NCI-H1105 treated with DMSO at 0.1 percent for 48 hours (cell line): ENCODE data around the gene P4HA2.

Source experiments
- DNase-seq: peaks from one replicate; lab custom pipeline; 2025; lab: John Stamatoyannopoulos, UW

Gene P4HA2

DNA sequence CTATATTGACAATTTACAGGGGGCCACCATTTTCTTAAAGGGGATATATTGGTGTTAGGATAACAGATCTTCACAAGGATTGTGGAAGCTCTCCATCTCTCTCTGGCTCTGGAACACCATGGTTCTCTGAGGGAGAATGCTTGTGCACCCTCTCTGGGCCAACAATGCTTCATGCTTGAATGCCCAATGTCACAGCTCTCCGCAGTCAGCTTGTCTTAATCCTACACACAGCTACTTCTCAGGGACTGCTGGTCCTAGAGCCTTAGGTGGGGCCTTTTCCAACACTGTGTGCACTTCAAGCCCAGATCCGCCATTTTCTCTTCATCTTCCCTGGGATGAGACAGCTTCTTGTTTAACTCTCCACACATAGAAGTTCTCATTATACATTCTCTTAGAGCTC, 22.9 kb upstream of the P4HA2 start:
- DNase-seq, result no peak

DNA sequence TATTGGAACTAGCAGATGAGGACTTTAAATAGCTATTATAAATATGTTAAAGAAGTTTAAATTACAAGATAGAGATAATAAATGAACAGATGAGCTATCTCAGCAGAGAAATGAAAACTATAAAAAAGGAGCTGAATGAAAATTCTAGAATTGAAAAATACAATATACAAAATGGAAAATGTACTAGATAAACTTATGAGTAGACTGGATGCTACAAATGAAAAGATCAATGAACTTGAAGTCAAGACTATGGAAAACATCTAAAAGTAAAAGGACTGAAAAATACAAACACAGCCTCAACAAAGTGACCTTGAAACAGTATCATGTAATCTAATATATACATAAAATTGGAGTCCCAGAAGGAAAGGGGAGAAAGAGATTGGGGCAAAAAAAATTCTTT, 19.2 kb upstream of the P4HA2 start:
- no peak for DNase-seq

GRCh38 chr5:132245593-132245992, 17.9 kb upstream of the P4HA2 start:
- DNase-seq, result no peak

- DNase-seq, result no peak
These were observed 15.8 kb upstream of the P4HA2 start for GRCh38 chr5:132243366-132243977.

DNA sequence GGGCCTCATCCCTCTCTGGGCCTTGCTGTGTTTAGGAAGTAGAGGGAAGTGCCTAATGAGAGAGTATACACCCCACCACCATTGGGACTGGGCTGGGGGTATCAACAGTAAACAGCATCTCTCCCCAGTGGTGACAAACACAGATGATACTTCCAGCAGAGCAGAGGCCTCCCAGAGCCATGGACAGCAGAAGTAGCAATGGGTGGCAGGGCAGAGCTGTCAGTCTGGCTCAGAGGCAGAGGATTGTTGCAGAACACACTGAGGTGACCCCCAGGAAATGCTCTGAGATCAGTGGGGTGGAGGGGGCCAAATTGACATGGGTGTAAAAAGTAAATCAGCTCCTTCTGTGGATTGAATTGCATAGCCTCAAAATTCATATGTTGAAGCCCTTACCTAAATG, 12.1 kb upstream of the P4HA2 start:
- DNase-seq, result no peak

GRCh38 chr5:132238901-132239500, 11.3 kb upstream of the P4HA2 start:
- DNase-seq, result no peak

DNA sequence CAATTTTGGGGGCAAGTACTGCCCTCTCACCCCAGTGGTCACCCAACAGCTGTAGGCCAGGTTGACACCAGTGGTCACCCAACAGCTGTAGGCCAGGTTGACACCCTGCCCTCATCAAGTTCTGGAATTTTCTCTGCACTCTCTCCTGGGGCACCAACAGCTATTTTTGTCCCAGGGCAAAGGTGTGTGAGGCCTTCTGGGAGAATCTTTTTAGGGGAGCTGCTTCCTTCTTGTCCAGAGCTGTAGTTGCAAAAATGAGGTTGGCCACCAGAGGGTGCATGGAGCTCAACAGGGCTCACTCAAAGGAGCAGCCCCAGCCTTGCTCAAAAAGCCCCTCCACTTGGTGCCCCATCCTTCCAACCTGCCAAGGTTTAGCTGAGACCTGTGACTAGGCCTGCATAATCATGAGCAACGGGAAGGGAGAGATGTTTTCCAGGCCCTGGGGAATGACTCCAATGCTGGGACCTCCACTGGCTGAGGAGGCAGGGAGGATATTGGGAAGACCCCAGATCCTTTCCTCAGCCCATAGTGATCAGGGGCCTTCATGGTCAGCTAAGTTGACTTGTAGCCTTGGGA, 10.6 kb upstream of the P4HA2 start:
- peak; percentile 7 for DNase-seq

DNA sequence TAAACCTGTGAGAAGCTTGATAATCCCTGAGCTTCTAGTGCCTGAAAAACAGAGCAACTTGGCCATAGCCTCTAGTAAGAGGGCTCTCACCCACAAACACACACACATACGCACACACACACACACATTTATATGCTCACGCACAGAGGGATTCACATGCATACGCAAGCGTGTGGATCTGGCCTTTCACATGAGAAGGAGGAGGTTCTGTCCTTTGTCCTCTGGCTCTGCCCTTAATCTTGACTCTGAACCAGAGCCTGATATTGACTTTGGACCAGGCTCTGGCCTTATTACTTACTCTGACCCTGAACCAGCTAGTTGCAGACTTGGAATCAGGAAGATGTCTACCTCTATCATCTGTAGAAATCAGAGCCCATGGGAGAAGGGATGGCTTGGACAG, 10.0 kb upstream of the P4HA2 start:
- DNase-seq, result no peak

DNA sequence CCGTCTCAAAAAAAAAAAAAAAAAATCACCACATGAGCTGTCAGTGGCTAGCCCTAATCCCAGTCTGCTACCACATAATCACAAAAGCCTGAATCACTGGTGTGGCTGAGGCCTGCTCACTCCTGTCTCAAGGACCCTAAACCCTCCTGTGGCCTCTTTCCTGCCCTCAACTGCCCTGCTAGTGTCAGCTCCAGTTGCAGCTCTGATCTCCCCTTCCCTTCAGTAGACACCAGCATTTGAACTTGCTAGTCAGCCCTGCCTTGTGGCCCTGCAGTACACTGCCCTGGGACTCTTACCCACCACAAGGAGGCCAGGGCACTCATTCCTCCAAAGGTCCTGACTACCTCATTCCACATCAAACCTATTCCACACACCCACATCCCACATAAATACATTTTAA, 9.5 kb upstream of the P4HA2 start:
- no peak for DNase-seq

DNA sequence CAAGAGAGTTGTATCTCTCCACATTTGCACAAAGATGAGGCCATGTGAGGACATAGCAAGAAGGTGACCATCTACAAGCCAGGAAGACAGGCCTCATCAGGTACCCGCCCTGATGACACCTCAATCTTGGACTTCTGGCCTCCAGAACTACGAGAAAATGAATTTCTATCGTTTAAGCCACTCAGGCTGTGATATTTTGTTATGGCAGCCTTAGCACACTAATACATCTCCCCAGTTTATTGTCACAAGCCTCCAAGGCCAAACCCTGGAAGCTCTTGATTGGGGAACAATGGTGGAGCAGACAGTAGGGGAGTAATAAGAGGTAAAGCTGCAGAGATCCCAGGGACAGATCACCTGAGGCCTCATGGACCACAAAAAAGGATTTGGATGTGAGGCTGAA, 7.7 kb upstream of the P4HA2 start:
- no peak for DNase-seq

GRCh38 chr5:132234684-132235062, 7.0 kb upstream of the P4HA2 start:
- no peak for DNase-seq

DNA sequence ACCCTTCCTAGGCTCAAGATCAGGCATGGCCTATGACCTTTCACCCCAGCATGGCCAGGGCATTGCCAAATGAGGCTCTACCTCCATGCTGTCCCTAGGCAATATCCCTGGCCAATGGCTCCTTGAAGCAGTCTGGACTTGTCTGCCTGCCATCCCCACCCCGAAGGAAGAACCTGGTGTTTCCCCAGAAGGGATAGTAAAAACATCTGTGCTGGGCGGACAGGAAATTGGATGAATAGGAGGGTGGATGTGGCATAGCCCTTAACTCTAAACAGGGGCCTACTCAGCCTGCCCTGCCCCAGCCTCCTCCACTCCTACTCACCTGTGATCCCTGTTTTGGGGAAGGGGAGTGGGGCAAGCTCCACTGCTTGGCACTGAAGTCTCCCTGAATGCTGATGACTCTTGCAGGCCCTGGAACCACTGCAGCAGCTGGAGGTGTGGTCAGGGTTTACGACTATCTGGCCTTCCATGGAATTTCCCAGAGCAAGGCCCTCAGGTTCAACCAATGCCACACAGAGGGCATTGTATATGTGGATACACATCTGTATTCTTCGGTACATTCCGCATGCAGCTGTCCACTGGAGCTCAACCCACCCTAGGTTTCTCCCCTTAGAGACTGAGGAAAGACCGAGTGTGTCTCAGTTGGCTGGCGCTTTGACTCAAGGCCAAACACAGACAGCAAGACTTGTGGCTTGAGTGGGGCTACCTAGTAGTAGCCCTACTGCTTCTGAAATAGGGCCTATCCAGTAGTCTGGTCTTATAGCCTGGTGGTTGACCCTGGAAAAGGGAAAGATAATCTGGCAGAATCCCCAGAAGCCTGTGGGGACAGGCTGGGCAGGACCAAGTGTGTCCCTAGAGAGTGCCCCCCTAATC, 6.4 kb upstream of the P4HA2 start:
- no peak for DNase-seq

DNA sequence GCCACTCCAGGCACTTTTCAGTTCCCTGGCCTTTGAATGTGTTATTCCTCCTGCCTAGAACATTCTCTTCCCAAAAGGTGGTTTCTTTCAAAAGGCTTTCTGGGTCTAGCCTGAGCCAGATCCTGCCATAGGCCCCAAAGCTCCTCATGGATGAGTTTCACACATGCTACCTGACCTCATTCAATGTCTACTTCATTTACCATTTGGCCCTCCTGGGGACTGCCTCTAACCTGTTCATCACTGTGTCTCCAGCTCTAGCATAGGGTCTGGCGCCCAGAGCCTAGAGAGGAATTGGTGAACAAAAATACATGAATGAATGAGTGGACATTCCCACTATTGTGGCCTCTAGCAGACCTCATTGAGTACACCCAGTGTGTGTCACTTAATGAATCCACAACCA, 5.4 kb upstream of the P4HA2 start:
- DNase-seq, result no peak

- no peak for DNase-seq
These were observed 4.8 kb upstream of the P4HA2 start for GRCh38 chr5:132232465-132232864.

GRCh38 chr5:132230871-132231270, 3.2 kb upstream of the P4HA2 start:
- DNase-seq, result no peak

- no peak for DNase-seq
These were observed 1.6 kb upstream of the P4HA2 start for GRCh38 chr5:132229236-132229635.

- DNase-seq, result no peak
These were observed 785 bp upstream of the P4HA2 start for GRCh38 chr5:132228241-132229035.

GRCh38 chr5:132227235-132227484, 493 bp downstream of the P4HA2 start:
- DNase-seq, result no peak

- DNase-seq, result no peak
These were observed 978 bp downstream of the P4HA2 start for GRCh38 chr5:132226516-132227234.

- peak; percentile 40 for DNase-seq
These were observed 2.3 kb downstream of the P4HA2 start for GRCh38 chr5:132225165-132226032.

- DNase-seq, result no peak
These were observed 2.9 kb downstream of the P4HA2 start for GRCh38 chr5:132224716-132225115.
